GM12891 (cell line): ENCODE data around the gene IRX3.

Experiments used
- POLR2A ChIP-seq: IDR thresholded peaks from 2 replicates; pipeline ENCODE4 v1.6.1; 2011; ENCODE audit warnings: low read depth, low read length, control low read depth
- POLR2AphosphoS5 ChIP-seq: IDR thresholded peaks from 2 replicates; pipeline ENCODE4 v1.6.1; 2011; ENCODE audit warnings: low read depth, low read length, control low read depth

DNA sequence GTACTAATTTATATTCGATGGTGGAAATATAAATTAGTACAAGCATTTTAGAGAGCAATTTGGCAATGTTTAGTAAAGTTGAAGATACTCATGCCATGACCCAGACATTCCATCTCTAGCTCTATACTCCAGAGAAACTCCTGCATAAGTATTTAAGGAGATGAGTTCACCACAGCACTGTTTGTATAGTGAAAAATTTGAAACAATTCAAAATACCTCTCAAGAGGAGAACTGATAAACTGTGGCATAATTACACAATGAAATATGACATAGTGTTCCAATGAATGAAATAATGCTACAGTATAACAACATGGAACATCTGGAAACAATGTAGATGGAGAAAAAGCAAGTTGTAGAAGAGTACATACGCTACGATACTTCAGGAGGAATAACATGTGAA, 48.6 kb upstream of the IRX3 start:
- no peak for TF ChIP-seq POLR2AphosphoS5
- TF ChIP-seq POLR2A = no peak
